Jurkat, Clone E6-1 (cell line): Measurements from ENCODE around the gene CMTR1.
A peak's percentile ranks its signal among the peaks of the same experiment; 100 is the strongest.
"Not testable (repeated sequence)": the region's sequence is repeated elsewhere in the genome, so short reads cannot be mapped to it uniquely, and the experiment has no call there.

ENCODE experiments used
- DNase-seq: peaks from one replicate; pipeline ENCODE4 v3.0.0-alpha.2; 2011; ENCODE audit warnings: low read depth, low spot score
- H3K4me3 ChIP-seq: 2 replicates; pipeline ENCODE4 v1.5.1; 2011; ENCODE audit warnings: mild to moderate bottlenecking, low read length, control low read depth, moderate library complexity

Gene CMTR1

DNA sequence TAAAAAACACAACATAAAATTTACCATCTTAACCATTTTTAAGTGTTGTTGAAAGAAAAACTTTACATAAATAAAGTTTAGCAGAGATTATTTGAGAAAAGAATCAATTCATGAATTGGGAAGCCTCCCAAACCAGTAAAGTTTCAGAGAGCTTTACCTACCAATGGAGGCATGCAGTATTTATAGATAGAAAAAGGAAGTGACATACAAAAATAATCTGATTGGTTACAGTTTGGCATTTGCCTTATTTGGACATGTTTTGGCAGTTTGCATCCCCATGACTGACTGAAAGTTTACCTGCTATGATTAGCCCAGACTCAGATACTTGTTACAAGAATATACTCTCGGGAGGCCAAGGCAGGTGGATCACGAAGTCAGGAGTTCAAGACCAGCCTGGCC is 3.7 kb upstream of the CMTR1 start:
- DNase-seq: no peak
- H3K4me3 ChIP-seq: no peak overlapping the region

DNA sequence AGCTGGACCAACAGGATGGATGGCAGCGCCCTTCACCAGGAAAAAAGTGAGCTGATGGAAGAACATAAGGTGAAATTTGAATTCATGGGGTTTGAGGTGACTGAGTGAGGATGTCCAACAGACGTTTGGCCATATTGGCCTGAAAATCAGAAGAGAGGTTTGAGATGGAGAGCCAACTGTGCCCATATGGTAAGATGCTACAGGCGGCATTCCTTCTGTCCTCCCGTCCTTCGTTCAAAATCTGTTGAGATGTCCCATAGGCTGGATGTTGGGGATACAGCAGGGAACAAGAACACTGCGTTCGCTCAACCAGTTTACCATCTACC is 468 bp upstream of the CMTR1 start:
- peak overlapping the region; percentile 96 for H3K4me3 ChIP-seq

DNA sequence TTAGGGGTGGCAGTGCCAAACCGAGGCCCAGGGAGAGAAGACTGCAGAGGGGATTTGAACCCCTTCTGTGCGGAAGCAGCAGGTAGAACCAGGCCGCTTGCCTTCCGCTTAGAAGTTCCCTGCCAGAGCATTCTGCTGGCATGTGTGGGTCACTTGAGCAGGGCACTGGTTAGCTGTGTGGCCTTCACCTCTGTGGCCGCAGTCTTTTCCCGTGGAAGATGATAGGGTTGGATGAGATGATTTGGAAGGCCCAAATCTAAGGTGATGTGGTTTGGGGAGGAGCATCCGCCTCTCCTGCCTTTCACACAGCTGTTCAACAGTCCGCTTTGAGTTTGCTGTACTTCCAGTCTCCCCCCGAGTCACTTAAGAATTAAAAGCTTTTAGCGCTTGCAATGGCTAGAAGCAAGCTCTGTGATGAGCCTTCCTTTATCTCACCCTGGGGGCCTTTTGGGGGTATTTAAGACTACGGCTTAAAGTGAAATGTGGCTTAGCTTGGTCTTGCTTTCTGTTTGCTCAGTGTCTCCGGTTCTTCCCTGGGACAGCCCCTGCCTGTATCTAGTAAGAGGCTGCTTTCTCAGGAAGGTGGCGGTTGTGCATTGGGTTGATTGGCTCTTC is 743 bp downstream of the CMTR1 start:
- peak; percentile 65 for DNase-seq
- peak overlapping the region; percentile 96 for H3K4me3 ChIP-seq

More for the DNA sequence above, 468 bp upstream of the CMTR1 start:
- DNase-seq: no peak

DNA sequence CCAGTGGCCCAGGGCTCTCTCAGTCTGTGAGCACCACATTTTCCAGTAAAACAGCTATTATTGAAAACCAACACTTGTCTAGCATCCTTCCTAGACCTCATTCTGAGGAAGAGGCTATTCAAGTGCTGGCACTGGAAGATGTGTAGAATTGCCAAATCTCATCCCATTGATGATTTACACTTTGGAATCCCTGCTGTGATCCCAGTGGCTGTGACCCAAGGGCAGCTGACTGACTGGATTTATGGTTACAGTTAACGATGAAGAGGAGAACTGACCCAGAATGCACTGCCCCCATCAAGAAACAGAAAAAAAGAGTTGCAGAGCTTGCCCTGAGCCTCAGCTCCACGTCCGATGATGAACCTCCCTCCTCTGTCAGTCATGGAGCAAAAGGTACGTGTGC is 2.4 kb downstream of the CMTR1 start:
- DNase-seq: no peak
- no peak overlapping the region for H3K4me3 ChIP-seq

DNA sequence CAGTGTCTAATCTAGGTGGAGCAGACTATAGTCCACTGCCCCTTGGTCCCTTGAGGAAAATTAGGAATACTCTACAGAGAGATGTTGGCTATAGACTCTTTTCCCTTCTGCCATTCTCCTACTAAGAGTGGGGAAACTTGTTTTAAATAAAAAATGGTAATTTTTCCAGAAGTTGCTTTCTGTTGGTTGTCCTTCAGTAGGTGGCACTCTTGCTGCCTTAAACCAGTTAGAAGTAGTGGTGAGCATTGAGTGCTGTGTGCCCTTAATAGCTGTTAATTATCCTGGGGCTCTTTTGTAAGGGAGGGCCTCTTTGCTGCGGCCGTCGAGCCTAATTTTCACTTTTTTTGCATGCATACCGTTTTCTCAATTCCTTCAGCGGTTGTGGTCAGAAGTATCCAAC is 2.8 kb downstream of the CMTR1 start:
- no peak for DNase-seq

DNA sequence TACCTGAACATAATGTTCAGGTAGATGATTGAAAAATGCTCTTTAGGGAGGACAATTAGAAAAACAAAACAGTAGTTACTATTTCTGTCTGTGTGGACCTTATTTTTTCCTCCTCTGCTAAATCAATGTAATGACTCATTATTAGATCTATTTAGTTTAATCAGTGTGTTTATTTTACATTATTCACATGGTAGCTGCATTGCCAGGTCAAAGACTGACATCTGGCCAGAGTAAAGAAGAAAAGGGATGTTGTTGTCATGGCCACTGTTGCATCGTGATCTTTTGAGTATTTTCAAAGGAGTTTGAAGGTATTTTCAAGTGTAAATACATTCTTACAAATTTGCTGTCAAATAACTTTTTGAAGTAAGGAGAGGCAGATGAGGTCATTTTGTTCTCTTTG is 5.9 kb downstream of the CMTR1 start:
- no peak overlapping the region for H3K4me3 ChIP-seq
- DNase-seq: no peak

More for the DNA sequence above, 2.8 kb downstream of the CMTR1 start:
- H3K4me3 ChIP-seq: no peak overlapping the region

DNA sequence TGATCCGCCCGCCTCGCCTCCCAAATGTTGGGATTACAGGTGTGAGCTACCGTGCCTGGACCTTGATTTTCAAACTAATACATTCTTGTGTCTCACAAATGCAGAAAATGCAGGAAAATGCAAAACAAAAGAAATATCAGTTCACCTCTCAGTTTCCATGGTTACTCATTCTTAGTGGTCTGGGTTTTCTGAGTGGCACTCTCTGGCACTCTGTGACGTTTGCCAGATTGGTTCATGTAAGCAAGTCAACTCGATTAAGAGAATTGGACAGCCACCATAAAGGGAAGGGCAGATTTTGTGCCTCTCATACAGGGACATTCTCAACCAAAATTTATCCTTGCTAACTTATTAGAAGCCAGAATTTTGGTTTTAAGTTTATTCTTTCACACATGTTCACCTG is 8.6 kb downstream of the CMTR1 start:
- no peak for DNase-seq
- no peak overlapping the region for H3K4me3 ChIP-seq

DNA sequence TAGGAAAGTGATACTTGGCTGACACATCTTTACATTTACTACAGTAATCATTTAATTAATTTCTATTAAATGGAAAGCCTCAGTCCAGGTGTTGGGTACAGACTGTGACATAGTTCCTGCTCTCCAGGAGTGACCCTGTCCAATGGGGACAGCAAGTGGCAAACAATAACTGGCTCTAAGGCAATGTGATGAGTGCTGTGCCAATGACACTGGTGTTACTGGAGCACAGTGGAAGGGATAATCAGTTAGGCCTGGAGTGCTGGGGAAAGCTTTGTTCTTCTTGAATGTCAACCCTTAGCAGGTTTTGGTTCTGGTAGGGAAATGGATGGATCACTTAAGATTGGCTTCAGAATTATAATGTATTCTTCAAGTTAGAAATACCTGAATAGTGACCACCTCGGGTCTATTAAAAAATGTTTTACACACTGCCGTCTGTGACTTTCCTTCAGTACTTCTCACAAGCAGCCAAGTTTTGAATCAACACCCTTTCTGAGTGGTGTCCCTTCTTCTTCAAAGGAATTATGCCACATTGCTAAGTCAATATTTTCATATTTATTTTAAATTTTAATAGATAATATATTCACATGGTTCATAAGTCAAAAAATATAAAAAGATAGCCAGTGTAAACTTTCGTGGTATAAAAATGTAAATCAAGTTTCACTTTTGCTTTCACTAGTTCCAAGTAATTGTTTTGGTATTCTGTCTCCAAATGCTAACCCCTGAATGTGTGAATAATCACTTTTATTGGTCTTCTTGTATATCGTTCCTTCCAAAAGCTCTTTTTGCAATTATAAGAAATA is 9.6 kb downstream of the CMTR1 start:
- no peak overlapping the region for H3K4me3 ChIP-seq
- no peak for DNase-seq

DNA sequence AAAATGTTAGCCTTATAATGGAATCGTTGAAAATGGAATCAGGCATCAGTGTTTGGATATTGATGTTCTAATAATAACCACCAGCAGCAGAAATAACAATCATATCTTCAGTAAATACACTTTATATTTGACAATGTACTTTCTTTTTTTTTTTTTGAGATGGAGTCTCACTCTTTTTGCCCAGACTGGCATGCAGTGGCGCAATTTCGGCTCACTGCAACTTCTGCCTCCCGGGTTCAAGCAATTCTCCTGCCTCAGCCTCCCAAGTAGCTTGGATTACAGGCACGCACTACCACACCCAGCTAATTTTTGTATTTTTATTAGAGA is 10.2 kb downstream of the CMTR1 start:
- H3K4me3 ChIP-seq, DNase-seq: not testable (repeated sequence)

DNA sequence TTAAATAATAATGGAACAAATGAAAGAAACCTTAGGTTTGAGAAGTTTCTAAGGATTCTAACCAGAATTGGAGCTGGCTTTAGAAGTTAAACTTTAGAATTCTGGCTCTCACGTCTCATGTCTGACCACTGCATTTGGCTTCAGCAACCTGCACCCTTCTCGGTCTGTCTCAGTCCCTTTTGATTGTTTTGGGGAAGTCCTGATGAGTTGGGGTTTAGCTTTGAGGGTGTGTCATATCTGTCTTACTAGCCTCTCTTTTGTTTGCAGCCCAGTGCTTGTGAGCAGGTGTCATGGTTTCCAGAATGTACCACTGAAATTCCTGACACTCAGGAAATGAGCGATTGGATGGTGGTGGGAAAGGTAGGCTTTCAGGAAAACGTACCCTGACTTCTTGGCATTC is 17.0 kb downstream of the CMTR1 start:
- H3K4me3 ChIP-seq: no peak overlapping the region
- no peak for DNase-seq

DNA sequence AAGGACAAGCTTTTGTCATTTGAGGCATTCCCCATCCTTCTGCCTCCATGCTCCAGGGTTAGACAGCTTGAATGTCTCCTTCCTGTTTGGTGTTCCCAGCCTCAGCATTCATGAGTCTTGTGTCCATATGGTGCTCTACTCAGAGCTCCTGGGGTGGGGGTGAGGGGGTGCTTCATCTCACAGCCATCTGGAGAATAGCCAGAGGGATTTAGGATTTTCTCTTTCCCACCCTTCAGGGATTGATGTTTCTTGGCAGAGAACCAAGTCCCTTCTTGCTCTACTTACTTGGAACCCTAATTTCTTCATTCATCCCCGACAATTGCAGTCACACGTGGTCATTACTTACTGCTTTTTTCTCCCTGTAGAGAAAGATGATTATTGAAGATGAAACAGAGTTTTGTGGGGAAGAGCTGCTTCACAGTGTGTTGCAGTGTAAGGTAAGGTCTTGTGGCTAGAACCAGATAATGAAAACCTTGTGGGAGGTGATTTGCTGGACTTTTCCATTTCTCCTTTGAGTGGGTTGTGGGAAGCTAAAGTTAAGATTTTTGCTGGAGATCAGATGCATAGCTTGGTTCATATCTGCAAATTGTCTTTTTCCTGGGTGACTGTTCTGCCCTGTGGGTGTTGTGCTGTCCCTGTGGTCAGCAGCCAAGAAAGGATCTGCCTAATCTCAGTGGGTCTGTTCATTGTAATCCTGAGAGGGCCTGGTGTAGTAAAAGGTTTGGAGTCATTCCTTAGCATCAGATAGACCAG is 18.6 kb downstream of the CMTR1 start:
- no peak for DNase-seq
- H3K4me3 ChIP-seq: no peak overlapping the region

DNA sequence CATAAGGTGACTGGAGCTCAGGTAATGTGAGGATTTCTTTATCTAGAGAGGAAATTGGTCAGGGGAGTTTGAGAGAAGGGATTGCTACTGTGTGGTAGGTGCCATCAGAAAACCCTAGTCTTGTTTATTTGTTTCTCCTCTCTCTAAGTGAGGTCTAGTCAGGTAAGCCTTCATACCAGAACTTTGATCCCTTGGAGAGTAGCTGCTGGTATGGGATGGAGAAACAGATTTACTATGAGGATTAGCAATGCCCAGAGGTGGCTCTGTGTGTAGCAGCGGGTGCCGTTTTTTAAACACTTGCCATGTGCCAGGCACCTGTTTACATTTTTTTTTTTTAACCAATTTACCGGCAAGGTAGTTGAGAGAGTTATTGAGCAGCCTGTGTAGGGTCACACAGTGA is 19.5 kb downstream of the CMTR1 start:
- DNase-seq: no peak
- no peak overlapping the region for H3K4me3 ChIP-seq

DNA sequence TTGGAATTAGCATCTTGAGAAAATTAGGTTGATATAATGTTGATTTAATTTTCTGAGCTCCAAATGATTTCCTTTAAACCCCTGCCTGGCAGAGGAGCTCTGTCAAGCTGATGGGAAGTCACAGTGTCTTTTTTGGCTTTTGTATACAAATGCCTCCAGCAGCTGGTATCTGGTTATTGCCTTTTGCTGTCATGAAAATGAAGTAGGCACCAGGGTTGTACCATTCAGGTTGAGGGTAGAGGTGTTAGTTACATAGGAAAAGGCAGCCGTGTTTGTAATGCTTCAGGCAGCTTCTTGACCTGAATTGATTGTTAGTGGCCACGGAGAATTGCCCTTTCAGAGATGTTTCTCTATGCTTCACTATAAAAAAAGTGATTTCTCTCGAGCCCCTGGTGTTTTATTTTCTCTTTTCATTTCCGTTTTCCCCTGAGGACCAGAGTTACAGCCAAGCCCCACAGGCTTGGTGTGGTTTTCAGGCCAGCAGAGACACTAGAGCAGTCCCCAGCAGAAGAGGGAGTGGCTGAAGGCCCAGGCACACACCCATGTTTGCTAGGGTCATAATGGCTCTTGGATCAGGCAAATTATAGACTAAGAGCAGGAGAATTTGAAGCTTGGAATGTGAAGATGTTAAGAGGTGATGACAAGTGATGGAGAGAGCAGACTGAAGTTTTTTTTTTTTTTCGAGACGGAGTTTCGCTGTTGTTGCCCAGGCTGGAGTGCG is 21.6 kb downstream of the CMTR1 start:
- DNase-seq: no peak
- no peak overlapping the region for H3K4me3 ChIP-seq

DNA sequence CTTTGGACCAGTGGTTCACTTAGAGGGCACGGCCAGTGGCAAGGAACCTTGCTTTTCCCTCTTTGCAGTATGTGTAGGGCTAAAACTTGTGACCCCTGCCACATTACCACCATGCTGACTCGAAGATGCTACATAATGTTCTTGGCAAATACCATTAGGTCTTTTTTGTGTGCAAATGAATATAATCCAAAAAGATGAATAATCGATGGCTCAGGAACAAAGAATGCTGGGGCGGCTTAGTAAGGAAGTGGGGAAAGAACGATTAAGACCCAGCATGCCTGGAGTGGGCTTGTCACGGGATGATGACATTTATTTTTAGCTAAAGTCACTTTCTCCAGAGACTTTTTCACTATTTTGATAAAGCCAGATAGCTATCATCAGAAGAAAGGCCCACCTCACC is 23.1 kb downstream of the CMTR1 start:
- no peak for DNase-seq
- H3K4me3 ChIP-seq: no peak overlapping the region

DNA sequence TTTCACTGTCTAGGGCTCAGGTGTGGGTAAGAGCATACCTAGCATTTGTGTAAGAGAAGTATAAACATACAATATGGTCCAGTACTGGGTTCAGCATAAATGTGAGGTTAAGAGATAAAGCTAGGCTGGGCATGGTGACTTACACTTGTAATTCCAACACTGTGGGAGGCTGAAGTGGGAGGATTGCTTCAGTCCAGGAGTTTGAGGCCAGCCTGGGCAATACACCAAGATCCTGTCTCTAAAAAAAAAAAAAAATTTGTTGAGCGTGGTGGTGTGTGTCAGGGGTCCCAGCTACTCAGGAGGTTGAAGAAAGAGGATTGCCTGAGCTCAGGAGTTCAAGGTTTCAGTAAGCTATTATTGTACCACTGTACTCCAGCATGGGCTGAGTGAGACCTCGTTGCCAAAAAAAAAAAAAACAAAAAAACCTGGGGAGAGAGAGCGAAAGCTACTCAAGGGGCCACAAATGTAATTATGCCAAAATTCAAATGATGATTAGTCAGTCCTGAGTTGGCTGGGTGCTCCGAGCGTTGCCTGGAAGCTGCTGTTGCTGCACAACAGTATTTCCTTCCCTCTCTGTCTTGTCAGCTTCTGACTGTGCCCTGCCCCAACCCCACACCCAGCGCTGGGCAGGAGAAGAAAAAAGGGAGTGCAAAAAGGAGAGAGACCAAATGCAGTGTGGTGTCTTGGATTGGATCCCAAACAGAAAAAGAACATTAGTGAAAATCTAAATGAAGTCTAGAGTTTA is 24.0 kb downstream of the CMTR1 start:
- no peak for DNase-seq
- no peak overlapping the region for H3K4me3 ChIP-seq

DNA sequence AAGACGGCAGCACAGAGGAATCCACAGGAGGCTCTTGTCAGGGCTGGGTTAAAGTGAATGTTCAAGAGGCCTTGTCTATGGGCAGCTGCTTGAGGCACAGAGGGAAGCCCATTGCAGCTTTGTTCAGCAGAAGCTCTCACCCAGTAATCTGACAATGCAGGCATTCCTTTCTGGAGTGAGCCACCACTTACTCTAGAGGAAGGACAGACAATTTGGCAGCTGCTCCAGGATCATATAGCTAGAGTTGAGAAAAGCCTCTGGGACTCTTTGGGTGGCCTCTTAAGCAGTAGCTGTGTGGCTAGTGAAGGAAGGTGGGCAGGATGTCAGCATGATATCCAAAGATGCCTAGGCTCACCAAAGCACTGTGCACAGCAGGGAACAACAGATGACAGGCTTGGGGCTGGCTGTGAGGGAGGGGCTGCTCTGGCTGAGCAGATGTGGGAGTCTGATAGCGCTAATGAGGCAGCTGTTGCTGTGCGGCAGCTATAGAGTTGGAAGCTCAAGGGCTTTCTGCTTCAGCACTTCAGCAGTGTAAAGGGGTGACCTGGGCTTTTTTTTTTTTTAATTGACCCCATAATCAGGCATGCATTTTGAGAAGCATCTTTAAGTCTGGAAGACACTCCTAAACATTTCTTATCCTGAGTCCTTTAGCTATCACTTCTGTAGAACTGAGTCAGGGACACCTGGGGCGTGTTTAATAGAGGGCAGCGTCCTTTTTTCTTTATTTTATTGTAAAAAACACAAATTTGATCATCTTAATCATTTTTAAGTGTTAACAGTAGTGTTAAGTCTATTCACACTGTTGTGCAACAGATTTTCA is 27.2 kb downstream of the CMTR1 start:
- no peak overlapping the region for H3K4me3 ChIP-seq
- peak; percentile 78 for DNase-seq

DNA sequence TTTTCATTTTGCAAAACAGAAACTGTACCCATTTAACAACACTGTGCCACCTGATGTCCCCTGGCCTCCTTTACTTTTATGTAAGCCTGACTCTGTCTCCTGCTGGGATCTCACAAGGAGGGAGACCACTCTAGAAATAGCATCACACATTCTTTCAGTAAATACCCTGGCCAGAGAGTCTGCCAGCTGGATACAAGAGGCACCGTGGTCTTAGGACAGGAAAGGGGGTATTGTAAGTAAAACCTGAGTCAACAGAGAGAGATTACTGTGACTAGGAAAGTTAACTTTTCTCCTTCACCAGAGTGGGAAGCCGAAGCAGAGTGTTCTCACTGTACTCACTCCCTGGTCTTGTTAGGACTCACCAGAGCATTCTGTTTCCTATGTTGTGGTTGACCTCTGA is 27.8 kb downstream of the CMTR1 start:
- no peak for DNase-seq
- H3K4me3 ChIP-seq: no peak overlapping the region

DNA sequence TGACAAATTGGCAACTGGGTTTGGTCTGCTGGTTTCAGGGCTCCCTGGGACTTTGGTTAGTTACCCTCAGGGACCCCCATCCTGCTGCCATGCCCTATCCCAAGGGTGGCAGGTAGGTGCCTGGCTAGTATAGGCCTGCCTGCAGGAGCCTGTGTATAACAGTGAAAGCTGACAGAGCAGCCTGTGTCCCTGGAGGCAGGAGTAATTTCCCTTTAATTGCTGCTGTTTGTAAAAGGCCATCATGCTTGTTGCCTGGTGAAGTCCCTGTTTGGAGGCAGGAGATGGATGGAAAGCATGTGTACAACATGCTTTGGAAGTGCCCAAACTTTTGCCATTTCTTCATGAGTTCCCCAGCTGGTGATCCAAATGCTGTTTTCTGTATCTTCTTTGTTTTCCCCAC is 30.1 kb downstream of the CMTR1 start:
- no peak for DNase-seq
- no peak overlapping the region for H3K4me3 ChIP-seq

DNA sequence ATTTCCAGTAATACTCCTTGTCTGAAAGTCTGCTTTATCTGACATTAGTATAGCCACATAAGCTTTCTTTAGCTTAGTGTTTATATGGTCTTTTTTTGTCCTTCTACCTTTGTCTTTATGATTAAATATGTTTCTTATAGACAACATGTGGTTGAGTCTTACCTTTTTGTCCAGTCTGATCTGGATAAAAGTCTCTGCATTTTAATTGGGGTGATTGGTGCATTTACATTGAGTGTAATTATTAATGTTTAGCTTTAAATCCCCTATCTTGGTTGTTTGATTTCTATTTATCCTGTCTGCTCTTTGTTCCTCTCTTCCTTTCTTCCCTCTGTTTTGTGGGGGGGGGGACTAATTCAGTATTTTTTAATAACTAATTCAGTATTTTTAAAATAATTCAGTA is 34.7 kb downstream of the CMTR1 start:
- H3K4me3 ChIP-seq: no peak overlapping the region
- no peak for DNase-seq
